Stimulated activated CD8-positive, alpha-beta memory T cell treated with anti-CD3 and anti-CD28 coated beads, Interleukin-12 subunit alpha, Interleukin-12 subunit beta, amount 100 ng/mL, for 24 hours (primary cell): Measurements from ENCODE around the gene SELENOM.

ENCODE experiments used
- DNase-seq: peaks from one replicate; pipeline ENCODE4 v3.0.0-alpha.2; 2020; ENCODE audit errors: extremely low read depth

Gene SELENOM, protein sequence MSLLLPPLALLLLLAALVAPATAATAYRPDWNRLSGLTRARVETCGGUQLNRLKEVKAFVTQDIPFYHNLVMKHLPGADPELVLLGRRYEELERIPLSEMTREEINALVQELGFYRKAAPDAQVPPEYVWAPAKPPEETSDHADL

DNA sequence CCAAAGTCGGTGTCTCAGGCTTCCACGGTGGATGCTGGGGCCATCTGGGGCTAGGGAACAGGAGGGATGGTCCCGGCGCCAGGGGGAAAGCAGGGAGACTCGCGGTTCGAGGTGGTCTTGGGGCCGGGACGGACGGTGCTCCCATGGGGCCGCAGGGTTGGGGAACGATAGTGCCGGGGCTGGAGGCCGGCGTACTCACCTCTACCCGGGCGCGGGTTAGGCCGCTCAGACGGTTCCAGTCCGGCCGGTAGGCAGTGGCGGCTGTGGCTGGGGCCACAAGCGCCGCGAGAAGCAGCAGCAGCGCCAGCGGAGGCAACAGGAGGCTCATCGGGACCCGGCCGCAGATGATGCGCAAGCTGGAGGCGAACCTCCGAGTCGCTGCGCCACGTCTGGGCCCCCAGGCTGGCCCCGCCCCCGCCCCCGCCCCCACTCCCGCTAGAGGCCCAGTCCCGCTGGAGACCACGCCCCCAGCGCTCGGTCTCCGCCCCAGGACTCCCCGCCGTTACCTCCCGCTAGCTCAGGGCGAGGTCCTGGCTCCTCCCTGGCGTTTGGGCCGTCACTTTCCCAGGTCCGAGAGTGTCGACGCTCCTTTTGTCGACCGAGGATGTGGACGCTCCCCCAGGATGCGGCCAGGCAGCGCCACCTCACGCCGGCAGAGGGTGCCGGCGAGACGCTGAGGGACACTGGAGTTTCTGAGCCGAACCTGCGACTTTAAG lies at the start of gene SELENOM:
TSS of gene SELENOM (minus strand) at position 391 of the 716 bp plus-strand sequence. CDS start at position 328, 63 bp downstream.
- peak; percentile 62 for DNase-seq

DNA sequence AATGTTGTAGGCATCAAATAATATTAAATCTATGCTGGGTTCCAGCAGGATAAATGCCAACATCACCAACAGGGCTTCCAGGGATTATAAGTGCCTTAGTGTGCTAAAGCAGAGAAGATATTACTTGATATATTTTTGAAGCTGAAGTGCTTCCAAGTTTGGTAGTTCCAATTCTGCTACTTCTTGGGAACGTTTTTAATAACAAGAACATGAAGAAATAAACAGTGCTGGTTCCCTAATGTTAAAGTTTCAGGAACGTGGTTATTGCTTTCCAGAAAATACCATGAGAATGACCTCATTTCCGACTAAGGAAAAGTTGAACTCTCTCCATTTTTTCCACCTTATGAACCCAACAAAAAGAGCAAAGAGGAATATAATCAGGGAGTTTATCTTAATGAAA lies 48.1 kb upstream of the SELENOM start:
- no peak for DNase-seq

DNA sequence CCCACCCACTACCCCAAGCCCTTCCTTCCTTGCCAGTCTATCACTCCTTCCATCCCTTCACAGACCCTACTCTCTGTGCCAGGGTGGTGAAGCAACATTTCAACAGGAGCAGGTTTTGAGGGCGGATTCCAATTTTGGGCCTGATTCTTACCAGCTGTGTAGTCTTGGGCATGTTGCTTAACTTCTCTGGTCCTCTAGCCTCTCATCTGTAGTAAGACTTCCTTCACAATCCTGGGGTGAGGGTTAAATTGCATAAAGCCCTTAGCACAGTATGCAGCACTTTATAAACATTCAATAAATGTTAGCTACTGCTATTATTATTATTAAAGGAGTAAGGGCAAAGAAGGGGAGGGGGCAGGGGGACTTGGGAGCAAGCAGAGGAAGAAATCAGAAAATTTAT lies 47.6 kb upstream of the SELENOM start:
- no peak for DNase-seq

DNA sequence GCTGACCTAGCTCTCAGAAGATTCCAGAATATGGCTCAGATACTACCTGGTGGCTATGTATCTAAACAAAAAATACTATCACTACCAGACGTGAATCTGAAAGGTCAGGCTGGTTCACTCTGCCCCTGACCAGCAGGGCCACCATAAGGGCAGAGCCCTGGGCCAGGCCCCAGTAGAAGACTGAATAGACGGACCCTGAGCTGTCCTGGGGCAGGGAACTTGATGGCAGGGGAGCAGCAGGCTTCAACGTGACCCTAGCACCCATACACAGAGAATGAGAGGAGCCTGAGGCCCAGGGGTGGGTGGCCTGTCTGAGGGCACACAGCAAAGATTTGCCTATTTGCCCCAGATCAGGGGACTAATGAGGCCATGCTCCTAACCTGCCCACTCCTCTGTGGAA lies 46.0 kb upstream of the SELENOM start:
- no peak for DNase-seq

DNA sequence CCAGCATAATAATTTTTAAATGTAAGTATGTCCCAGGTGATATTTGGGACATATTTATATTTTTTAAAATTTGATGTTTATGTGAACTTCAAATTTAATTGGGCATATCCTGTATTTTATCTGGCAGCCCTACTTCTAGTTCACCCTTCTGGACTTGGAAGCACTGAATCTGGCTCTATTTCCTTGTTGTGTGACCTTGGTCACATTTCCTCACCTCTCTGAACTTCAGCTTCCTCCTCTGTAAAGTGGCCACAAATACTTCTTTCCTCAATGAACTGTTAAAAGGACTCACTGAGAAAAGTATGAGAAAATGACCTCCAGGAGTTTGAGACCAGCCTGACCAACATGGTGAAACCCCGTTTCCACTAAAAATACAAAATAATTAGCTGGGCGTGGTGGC lies 44.5 kb upstream of the SELENOM start:
- no peak for DNase-seq

DNA sequence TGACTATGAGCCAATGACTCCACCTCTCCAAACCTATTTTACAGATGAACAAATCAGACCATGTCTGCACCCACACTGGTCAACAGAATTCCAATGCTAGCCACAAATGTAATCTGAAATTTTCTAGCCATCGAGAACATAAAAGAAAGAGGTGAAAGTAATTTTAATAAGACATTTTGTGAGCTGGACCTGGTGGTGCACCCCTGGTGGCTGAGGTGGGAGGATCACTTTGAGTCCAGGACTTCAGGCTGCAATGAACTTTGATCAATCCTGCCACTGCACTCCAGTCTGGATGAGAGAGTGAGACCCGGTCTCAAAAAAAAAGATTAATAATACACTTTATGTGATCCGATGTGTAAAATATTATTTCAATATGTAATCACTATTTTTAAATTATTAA lies 43.2 kb upstream of the SELENOM start:
- no peak for DNase-seq

DNA sequence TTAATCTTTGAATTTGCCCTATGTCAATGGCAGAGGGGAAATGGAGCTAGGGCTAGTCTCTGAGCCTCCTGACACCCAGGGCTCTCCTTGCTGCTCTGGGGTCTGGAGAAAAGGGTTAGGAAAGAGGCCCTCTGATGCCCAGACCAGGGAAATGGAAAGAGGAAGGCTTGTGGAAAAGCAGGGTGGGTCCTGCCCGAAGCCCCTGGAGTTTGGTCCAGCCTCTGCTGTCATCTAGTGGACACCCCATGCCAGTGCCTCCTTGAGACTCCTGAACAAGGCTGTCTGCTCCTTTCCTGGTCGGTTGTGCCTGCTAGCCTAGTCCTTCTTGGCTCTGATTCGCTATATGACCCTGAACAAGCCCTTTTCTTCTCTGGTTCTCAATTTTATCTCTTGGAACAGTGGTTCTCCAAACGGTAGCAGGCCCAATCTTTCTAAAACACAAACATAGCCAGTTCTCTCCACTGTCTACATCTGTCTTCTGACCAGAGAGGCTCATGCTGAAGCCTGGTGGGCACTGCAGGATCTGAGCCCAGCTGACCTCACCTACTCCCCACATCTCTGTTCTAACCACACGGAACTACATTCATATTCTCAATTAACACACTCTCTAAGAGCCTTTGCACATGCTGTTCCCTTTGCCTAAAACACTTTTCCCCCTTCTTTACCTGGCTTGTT lies 41.7 kb upstream of the SELENOM start:
- no peak for DNase-seq

DNA sequence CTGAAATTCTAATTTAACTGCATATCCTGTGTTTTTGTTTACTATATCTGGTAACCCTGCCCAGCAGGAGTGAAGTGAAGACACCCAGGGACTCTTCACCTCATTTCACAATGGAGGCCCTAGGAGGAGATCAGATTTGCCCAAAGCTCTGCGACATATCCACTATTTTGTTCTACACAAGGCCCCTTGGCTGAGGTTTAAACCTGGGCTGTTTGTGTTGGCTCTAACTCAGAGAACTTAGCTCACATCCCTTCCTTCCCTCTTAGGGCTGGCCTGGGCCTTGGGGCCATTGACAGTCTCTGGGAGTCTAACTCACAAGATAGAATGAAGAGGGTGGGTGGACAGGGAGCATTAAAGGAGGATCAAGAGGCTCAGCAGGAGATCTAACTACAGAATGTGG lies 41.1 kb upstream of the SELENOM start:
- DNase-seq = no peak

DNA sequence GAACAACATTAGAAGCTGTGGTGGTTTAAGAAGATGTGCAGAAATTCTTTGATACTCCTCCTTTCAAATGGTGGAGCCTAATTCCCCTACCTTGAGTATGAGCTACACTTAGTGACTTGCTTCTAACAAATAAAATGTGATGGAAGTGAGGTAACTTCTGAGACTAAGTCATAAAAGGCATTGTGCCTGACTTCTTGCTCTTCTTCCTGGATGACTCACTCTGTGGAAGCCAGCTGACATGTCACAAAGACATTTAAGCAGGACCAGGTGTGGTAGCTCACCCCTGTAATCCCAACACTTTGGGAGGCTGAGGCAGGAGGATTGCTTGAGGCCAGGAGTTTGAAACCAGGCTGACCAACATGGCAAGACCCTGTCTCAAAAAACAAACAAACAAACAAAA lies 36.9 kb upstream of the SELENOM start:
- DNase-seq = no peak

DNA sequence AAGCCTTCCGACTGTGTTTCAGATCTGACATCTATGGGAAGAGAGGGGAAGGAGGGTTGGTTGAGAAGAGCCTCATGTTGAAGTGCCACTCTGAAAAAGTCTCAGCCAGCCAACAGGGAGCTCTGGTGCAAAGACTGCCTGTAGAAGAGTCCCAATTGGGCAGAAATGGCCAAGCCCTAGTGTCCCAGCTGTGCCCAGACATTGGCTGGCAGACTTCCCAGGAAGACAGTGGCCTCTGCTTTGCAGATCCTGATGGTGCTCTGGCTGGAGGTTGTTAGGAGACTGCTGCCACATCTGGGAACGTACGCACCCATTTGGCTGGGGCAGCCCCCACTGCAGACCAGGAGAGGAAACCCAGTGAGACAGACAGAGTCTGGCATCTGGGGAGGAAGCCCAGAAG lies 36.2 kb upstream of the SELENOM start:
- DNase-seq = no peak

DNA sequence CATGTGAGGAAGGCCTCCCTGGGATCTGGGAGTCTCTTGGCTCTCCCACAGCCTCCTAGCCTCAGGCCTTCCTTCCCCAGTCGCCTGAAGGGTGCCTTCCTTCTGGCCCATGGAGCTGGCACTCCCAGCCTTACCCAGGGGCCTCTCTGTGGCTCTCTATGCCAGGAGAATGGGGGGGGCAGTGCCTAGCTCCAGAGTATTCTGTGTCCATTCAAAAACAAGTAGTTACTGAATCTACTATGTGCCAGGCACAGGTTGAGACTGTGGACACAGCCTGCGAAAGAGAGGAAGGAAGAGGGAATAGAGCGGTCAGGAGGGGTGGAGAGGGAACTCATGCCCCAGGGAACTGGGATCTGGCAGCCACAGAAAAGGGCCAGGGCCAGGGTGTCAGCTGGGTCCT lies 35.7 kb upstream of the SELENOM start:
- DNase-seq = no peak

DNA sequence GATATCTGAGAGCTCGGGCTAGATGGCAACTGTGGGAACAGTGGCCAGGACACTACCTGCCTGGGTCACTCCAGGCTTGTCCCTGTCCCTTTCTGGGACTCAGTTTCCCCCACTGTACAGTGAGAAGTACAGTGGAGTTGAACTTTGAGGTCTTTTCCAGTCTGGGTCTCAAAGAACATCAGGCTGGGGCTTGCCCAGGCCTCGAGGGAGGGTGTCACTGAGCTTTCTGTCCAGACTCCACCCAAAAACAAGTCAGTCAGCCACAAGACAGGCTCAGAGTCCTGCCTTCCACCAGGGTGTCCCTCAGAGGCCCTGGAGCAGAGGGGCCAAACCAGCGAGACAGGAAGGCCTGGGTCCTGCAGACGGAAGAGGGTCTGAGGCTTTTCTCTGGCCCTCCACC lies 34.9 kb upstream of the SELENOM start:
- no peak for DNase-seq

DNA sequence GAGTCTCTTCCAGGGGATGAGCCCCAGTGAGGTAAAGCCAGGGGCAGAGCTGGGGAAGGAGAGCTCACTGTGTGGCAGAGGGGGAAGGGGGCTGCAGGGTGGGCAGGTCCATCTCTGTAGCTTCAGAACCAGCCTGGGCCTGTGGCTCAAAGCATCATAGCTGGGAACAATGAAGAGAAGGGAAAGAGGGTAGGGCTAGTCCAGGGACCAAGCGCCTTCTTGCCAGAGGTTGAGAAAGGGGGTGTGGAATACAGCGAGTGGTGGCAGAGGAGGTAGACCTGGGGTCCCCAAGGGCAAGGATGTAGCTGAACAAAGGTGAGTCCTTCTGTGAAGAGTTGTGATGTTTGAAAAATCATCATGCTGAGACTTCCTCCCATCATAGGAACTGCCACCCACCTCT lies 34.2 kb upstream of the SELENOM start:
- no peak for DNase-seq

DNA sequence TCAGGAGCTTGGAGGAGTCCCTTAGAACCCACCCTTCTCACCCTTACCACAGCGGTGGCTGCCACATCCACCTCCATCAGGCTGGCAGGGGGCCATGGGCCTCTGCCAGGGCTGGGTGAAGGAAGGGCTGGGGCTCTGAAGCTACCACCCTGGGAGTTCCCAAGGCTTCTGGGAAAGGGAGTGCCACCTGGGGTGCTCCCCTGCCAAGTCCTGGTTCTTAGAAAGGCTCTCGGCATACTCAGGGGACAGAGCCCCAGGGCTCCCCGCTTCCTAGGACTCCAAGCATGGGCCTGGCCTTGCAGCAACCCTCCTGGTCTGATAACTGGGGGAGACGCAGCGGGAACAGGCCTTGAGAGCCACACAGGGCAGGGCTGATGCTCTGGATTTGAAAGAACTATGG lies 33.4 kb upstream of the SELENOM start:
- no peak for DNase-seq

DNA sequence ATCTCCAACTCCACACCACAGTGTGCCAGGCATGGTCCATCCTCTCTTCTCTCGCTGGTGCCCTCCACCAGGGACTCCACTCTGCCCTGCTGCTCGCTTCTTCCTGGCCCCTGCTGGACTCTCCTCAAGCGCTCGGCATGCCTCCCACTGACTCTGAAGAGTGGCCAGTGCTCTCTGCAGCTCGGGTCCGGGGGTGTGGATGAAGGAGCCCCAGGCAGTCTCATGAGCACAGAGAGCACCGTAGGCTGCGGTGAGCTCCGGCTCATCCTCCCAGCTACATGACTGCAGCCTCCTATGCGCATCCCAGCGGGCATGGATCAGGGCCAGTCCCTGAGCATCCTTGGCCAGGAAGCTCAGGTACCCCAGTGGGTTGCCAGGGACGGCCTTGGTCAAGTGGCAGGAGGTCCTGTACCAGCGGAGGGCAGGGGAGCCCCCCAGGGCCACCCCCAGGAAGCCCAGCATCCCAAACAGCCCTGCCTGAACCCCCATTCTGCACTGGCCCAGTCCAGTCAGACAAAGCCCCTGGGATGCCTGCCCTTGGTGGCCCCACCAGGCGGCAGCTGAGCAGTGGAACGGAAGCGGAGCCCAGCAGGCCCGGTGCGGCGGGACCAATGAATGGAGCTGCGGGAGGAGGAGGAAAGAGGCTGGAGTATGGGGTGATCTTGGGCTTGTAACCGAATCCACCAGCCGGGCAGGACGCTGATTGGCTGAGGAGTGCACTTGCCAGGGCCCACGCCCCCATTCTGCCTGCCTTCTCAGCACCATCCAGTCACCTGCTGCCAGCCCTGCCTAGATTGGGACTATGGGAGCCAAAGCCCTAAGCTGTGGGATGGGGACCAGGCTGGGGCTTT lies 32.7 kb upstream of the SELENOM start, which contains the start of gene PLA2G3:
TSS of gene PLA2G3 (minus strand) at position 643 of the 851 bp plus-strand sequence. CDS start at position 489, 154 bp downstream.
- no peak for DNase-seq

DNA sequence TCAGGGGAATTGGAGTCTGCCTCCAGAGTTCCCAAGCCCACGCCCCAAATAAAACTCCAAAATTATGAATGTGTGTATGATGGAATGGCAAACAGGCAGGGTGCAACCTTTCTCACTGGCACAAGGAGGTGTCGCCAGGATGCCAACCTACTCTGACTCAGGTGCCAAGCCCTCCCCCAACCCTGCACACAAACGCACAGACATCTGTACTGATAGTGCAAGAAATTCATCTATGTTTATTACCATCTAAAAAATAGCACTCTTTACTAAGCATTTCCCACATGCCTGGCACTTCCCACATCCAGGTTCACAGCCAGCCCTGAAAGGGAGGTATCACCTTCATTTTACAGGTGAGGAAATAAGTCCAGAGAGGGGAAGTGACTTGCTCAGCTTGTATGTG lies 31.7 kb upstream of the SELENOM start:
- no peak for DNase-seq

DNA sequence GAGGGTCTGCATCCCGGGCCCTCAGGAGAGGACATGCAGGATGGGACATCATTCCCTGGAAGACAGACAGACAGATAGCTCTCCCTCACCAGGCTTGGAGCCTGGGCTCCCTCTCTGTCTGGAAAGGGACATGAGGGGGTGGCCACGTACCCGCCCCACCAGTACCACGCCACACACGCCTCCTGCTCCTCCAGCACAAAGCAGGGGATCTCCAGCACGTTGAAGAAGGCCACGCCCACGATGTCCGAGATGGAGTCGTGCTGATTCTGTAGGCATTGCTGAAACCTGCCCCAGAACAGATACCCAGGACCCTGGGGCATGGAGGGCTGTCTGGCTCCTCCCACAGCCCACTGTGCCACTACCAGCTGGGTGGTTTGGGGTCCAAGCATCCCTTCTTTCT lies 30.8 kb upstream of the SELENOM start:
- DNase-seq = no peak

DNA sequence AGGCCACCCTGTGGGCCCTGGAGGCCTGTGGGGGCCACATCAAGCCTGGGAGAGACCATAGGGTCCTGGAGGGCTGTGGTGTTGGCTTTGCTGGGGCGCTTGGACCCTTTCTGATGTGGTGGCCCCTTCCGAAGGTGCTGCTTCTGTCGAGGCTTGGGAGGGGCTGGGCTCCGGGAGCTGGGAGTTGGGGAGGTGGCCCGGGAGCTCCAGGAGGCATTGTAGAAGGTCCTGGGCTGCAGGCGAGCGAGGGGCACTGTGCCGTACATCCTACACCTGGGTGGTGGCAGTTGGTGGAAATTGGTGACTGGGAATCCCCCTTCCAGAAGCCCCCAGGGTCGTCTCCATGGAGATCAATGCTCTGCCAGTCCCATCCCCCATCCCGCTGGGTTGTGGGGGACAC lies 30.4 kb upstream of the SELENOM start:
- no peak for DNase-seq

DNA sequence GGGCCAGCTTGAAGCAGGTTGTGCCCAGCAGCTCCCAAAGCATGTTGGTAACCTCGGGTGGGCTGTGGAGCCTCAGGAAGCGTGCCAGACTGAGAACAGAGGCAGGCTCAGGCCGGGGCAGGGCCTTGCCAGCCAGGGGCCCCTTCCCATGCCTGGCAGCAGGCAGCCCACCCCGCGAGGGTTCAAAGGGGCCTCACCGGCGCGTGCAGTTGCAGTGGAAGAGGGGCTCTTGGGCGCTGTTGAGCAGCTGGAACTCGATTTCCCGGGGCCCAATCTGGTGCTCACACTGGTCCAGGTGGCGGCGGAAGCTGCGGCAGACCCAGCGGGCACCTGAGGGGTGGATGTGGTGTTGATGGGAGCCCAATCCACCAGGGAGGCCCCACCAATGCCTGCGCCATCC lies 29.3 kb upstream of the SELENOM start:
- no peak for DNase-seq

DNA sequence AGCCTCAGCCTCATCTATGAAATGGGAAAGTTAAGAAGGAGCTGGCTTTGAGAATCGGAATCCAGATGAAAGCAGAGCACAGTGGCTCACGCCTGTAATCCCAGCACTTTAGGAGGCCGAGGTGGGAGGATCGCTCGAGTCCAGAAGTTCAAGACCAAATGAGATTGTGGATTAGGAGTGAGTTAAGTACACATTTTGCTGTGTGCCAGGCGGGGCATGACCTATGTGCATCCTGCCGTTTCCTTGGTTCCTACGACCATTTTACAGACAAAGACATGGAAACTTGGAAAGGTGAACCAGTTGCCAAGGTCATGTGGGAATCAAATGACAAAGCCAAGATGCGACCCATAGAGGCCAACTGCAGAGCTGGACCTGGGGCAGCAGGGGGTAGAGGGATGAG lies 28.8 kb upstream of the SELENOM start:
- no peak for DNase-seq

DNA sequence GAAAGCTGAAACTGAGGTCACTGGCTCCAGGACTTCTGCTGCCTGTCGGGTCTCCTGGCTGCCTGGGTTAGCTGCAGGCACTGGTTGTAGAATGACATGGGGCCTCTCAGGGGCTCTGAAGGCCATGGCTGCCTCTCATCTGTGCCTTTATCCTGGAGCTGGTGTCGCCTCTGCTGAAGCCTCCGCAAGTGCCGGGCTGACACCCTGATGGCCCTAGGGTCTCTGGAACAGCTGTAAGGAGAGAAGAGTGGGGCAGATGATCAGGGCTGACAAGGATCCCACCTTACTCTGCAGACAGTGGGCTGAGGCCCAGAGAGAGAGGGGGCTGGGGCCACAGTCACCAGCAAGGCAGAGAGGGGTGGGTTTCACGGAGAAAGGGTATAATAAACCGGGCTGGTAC lies 28.3 kb upstream of the SELENOM start:
- no peak for DNase-seq

DNA sequence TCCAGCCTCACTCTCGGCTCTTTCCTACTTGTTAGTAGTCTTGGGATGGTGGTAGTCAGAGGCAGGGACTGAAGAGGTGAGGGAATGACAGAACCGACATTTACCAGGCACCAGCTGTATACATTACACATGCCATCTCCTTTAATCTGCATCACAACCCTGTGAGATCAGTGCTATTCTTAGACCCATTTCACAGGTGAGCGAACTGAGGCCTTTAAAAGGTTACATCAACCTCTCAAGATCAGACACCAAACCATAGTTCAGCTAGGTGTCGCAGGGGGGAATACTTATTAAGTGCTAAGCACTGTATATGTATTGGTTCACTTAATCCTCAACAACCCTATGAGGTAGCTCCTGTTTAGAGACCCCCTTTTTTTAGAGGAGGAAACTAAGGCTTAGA lies 27.3 kb upstream of the SELENOM start:
- no peak for DNase-seq
